Right lung (tissue), 5 donors: ENCODE measurements around the gene MRPS23. TPM values are rescaled to one million over a fixed set of nuclear protein-coding genes. Genes with fewer than 3 reads are reported as not detected.

ENCODE experiments used
- DNase-seq, 2 donors: peaks; one replicate each; pipeline ENCODE4 v3.0.0-alpha.2; 2013
- polyA plus RNA-seq, 5 donors: library from polyadenylated mRNA; unstranded; fragments of 120-200 nt; gene quantifications; one replicate each; pipeline versions ENCODE4 v1.2.1 to v1.2.3, GENCODE V29; 2013; ENCODE audit warnings: inconsistent platforms in 1 of 5, low replicate concordance in 1 of 5; ENCODE audit not compliant: insufficient read length in 5 of 5, insufficient read depth in 1 of 5

Gene MRPS23
- polyA plus RNA-seq, 5 donors = 40.7 to 47.7 (median 44.7) TPM

- no peak for DNase-seq
These were observed 7.6 kb downstream of the MRPS23 start for GRCh38 chr17:57842280-57842679.

GRCh38 chr17:57839571-57839923 is 10.3 kb downstream of the MRPS23 start:
- DNase-seq = no peak

GRCh38 chr17:57838857-57839570 is 10.8 kb downstream of the MRPS23 start:
- DNase-seq = no peak

- no peak for DNase-seq
These were observed 11.4 kb downstream of the MRPS23 start for GRCh38 chr17:57838453-57838852.

- no peak for DNase-seq
These were observed 14.4 kb downstream of the MRPS23 start for GRCh38 chr17:57835333-57835900.

- no peak for DNase-seq
These were observed 15.6 kb downstream of the MRPS23 start for GRCh38 chr17:57834146-57834741.

- peak in 1 of 2 donors; percentile 72 for DNase-seq
These were observed 16.5 kb downstream of the MRPS23 start for GRCh38 chr17:57833179-57833939.

- DNase-seq = no peak
These were observed 17.3 kb downstream of the MRPS23 start for GRCh38 chr17:57832314-57833178.

- no peak for DNase-seq
These were observed 19.0 kb downstream of the MRPS23 start for GRCh38 chr17:57830880-57831279.

GRCh38 chr17:57823469-57824401 is 26.1 kb downstream of the MRPS23 start:
- DNase-seq = no peak

GRCh38 chr17:57819867-57820266 is 30.0 kb downstream of the MRPS23 start:
- DNase-seq = no peak

- no peak for DNase-seq
These were observed 30.6 kb downstream of the MRPS23 start for GRCh38 chr17:57819285-57819684.

GRCh38 chr17:57818066-57818465 is 31.8 kb downstream of the MRPS23 start:
- DNase-seq = no peak

- no peak for DNase-seq
These were observed 32.5 kb downstream of the MRPS23 start for GRCh38 chr17:57817299-57817698.

GRCh38 chr17:57814421-57814820 is 35.4 kb downstream of the MRPS23 start:
- no peak for DNase-seq

GRCh38 chr17:57811638-57812280 is 38.1 kb downstream of the MRPS23 start:
- DNase-seq = no peak

- peak; percentile 83 to 85 for DNase-seq
These were observed 38.9 kb downstream of the MRPS23 start for GRCh38 chr17:57810721-57811637.

- no peak for DNase-seq
These were observed 40.0 kb downstream of the MRPS23 start for GRCh38 chr17:57809879-57810278.

GRCh38 chr17:57808882-57809281 is 41.0 kb downstream of the MRPS23 start:
- no peak for DNase-seq
